H1 (cell line): Measurements from ENCODE around the gene SLC12A7. TPM values are rescaled to one million over a fixed set of nuclear protein-coding genes. Genes with fewer than 3 reads are reported as not detected.
A peak's percentile ranks its signal among the peaks of the same experiment; 100 is the strongest.

ENCODE experiments used
- CTCF ChIA-PET: fragments of 300-600 bp; sonication (Branson Sonifier 250); formaldehyde crosslinking; loops from one replicate; lab custom pipeline; 2021; ENCODE audit not compliant: partially characterized antibody; lab: Charles Lee
- POLR2A ChIA-PET: fragments of 300-600 bp; sonication (Branson Sonifier 250); formaldehyde crosslinking; loops from one replicate; lab custom pipeline; 2021; ENCODE audit warnings: inconsistent platforms; ENCODE audit not compliant: partially characterized antibody; lab: Charles Lee
- DNase-seq, 2 experiments: peaks; one replicate each; pipeline versions ENCODE4 v3.0.0 to v3.0.0-alpha.2; 2010 to 2022; ENCODE audit warnings: low spot score in 2 of 2, low read depth in 1 of 2, mixed read lengths in 1 of 2
- FAIRE-seq: peaks from 2 replicates; lab custom pipeline; 2011; peaks lifted over from hg19 to GRCh38; lab: Jason Lieb, UNC
- H2AFZ ChIP-seq: 2 replicates; pipeline ENCODE4 v1.8.1; 2012; ENCODE audit warnings: low read length, inconsistent platforms
- H2AK5ac ChIP-seq: 2 replicates; pipeline ENCODE4 v1.6.1; 2013; ENCODE audit warnings: low read depth, low read length
- H2BK120ac ChIP-seq: replicated peaks from 2 replicates; pipeline ENCODE3; 2013; ENCODE audit warnings: low read depth, low read length, inconsistent platforms
- H2BK12ac ChIP-seq: 2 replicates; pipeline ENCODE4 v1.6.1; 2013; ENCODE audit warnings: low read depth, low read length
- H2BK15ac ChIP-seq: 2 replicates; pipeline ENCODE4 v1.6.1; 2013; ENCODE audit warnings: low read length
- H2BK20ac ChIP-seq: 2 replicates; pipeline ENCODE4 v1.6.1; 2013; ENCODE audit warnings: low read length
- H2BK5ac ChIP-seq: 2 replicates; pipeline ENCODE4 v1.6.1; 2013; ENCODE audit warnings: low read depth, low read length
- H3K14ac ChIP-seq: 2 replicates; pipeline ENCODE4 v1.6.1; 2013; ENCODE audit warnings: inconsistent platforms; ENCODE audit not compliant: insufficient read length
- H3K18ac ChIP-seq: 2 replicates; pipeline ENCODE4 v1.6.1; 2013; ENCODE audit warnings: low read length; ENCODE audit errors: extremely low read depth
- H3K23ac ChIP-seq: 2 replicates; pipeline ENCODE4 v1.6.1; 2013; ENCODE audit warnings: inconsistent platforms; ENCODE audit not compliant: insufficient read length
- H3K23me2 ChIP-seq: 2 replicates; pipeline ENCODE4 v1.6.1; 2013; ENCODE audit warnings: low read depth, low read length
- H3K27ac ChIP-seq: 2 replicates; pipeline ENCODE4 v1.6.1; 2011; ENCODE audit warnings: low read depth, low read length, inconsistent platforms
- H3K27me3 ChIP-seq, 4 experiments: replicated peaks in 1 of 4; 1 replicate in 1 of 4; 2 replicates in 3 of 4; pipeline versions ENCODE4 v1.6.1 to v1.8.1; 2011 to 2013; ENCODE audit warnings: low read length in 3 of 4, mild to moderate bottlenecking in 3 of 4, inconsistent platforms in 2 of 4, mixed read lengths in 2 of 4, moderate library complexity in 1 of 4; ENCODE audit not compliant: control insufficient read depth in 3 of 4, insufficient read depth in 3 of 4; ENCODE audit errors: extremely low read depth in 1 of 4
- H3K36me3 ChIP-seq, 4 experiments: 2 replicates each; pipeline versions ENCODE4 v1.6.1 to v1.8.1; 2011 to 2013; ENCODE audit warnings: mild to moderate bottlenecking in 4 of 4, low read length in 3 of 4, moderate library complexity in 2 of 4, control low read depth in 1 of 4, inconsistent platforms in 1 of 4; ENCODE audit not compliant: insufficient read depth in 4 of 4, control insufficient read depth in 2 of 4
- H3K4ac ChIP-seq: replicated peaks from 2 replicates; pipeline ENCODE3; 2013; ENCODE audit warnings: low read length, low read depth, mixed read lengths, inconsistent platforms; ENCODE audit not compliant: insufficient read length
- H3K4me1 ChIP-seq, 4 experiments: replicated peaks in 1 of 4; 1 replicate in 1 of 4; 2 replicates in 3 of 4; pipeline versions ENCODE4 v1.6.1 to v1.8.1; 2011 to 2013; ENCODE audit warnings: low read length in 3 of 4, inconsistent platforms in 2 of 4, mixed read lengths in 1 of 4; ENCODE audit not compliant: insufficient read depth in 4 of 4, control insufficient read depth in 3 of 4
- H3K4me2 ChIP-seq, 2 experiments: 2 replicates each; pipeline versions ENCODE4 v1.6.1 to v1.8.1; 2011 to 2013; ENCODE audit warnings: low read depth in 2 of 2, low read length in 2 of 2, control low read depth in 1 of 2, inconsistent platforms in 1 of 2, mild to moderate bottlenecking in 1 of 2; ENCODE audit not compliant: insufficient read depth in 1 of 2
- H3K4me3 ChIP-seq, 4 experiments: fragments of 200-600, 300-600 bp in 1 of 4; sonication (generic), shearing (Covaris generic), sonication (Bioruptor Twin) in 1 of 4; 2 replicates each; pipeline versions ENCODE4 v1.5.1 to v1.8.1; 2011 to 2016; ENCODE audit warnings: low read length in 4 of 4, low read depth in 3 of 4, control low read depth in 2 of 4, inconsistent platforms in 2 of 4, mild to moderate bottlenecking in 2 of 4, mixed read lengths in 1 of 4, moderate library complexity in 1 of 4; ENCODE audit not compliant: insufficient read depth in 2 of 4; ENCODE audit errors: extremely low read depth in 1 of 4
- H3K56ac ChIP-seq: replicated peaks from 2 replicates; pipeline ENCODE3; 2013; ENCODE audit warnings: low read depth, mild to moderate bottlenecking, mixed read lengths, low read length, inconsistent platforms; ENCODE audit not compliant: insufficient read length
- H3K79me1 ChIP-seq: 2 replicates; pipeline ENCODE4 v1.6.1; 2013; ENCODE audit warnings: low read depth, low read length, control low read depth
- H3K79me2 ChIP-seq, 2 experiments: 2 replicates each; pipeline versions ENCODE4 v1.6.1 to v1.8.1; 2012 to 2013; ENCODE audit warnings: low read length in 2 of 2, mild to moderate bottlenecking in 2 of 2, inconsistent platforms in 1 of 2; ENCODE audit not compliant: insufficient read depth in 2 of 2, control insufficient read depth in 1 of 2
- H3K9ac ChIP-seq, 4 experiments: replicated peaks in 1 of 4; 1 replicate in 1 of 4; 2 replicates in 3 of 4; pipeline versions ENCODE4 v1.6.1 to v1.8.1; 2011 to 2013; ENCODE audit warnings: low read depth in 3 of 4, low read length in 3 of 4, control low read depth in 2 of 4, mild to moderate bottlenecking in 2 of 4, moderate library complexity in 2 of 4, inconsistent platforms in 1 of 4; ENCODE audit errors: extremely low read depth in 1 of 4
- H3K9me3 ChIP-seq, 2 experiments: 2 replicates each; pipeline versions ENCODE4 v1.6.1 to v1.8.1; 2012 to 2013; ENCODE audit warnings: mild to moderate bottlenecking in 2 of 2, moderate library complexity in 2 of 2, control low read depth in 1 of 2, inconsistent platforms in 1 of 2, low read depth in 1 of 2, low read length in 1 of 2, mixed read lengths in 1 of 2; ENCODE audit not compliant: insufficient read depth in 2 of 2
- H4K20me1 ChIP-seq, 2 experiments: replicated peaks in 1 of 2; 2 replicates each; pipeline versions ENCODE3 to v1.8.1; 2011 to 2013; ENCODE audit warnings: inconsistent platforms in 2 of 2, low read length in 2 of 2, mild to moderate bottlenecking in 1 of 2; ENCODE audit not compliant: insufficient read depth in 2 of 2, control insufficient read depth in 1 of 2
- H4K5ac ChIP-seq: 2 replicates; pipeline ENCODE4 v1.6.1; 2013; ENCODE audit warnings: low read length, low read depth, mixed read lengths, inconsistent platforms; ENCODE audit not compliant: insufficient read length
- H4K8ac ChIP-seq: 2 replicates; pipeline ENCODE4 v1.8.0; 2013; ENCODE audit warnings: mild to moderate bottlenecking, moderate library complexity, low read length, inconsistent platforms; ENCODE audit not compliant: insufficient read depth; ENCODE audit errors: extremely low read depth
- H4K91ac ChIP-seq: replicated peaks from 2 replicates; pipeline ENCODE3; 2013; ENCODE audit warnings: low read length, mixed read lengths, inconsistent platforms; ENCODE audit not compliant: insufficient read length
- HDAC6 ChIP-seq: IDR thresholded peaks from one replicate; pipeline ENCODE4 v1.7.1; 2012; ENCODE audit warnings: low read depth, mild to moderate bottlenecking, inconsistent platforms, low read length, moderate library complexity
- SIN3A ChIP-seq, 2 experiments: IDR thresholded peaks in 1 of 2; conservative IDR thresholded peaks in 1 of 2; 2 replicates each; pipeline ENCODE4 v1.6.1; 2011 to 2012; ENCODE audit warnings: low read length in 2 of 2, improper control_type of control experiment in 1 of 2, low read depth in 1 of 2, mild to moderate bottlenecking in 1 of 2
- SP1 ChIP-seq: IDR thresholded peaks from 2 replicates; pipeline ENCODE4 v1.6.1; 2011; ENCODE audit warnings: low read depth, low read length
- WGBS, 2 experiments: shearing (Covaris generic) in 1 of 2; methylation state at CpG; one replicate each; pipeline versions ENCODE4 v1.1.6 to v1.1.7; 2013 to 2015; ENCODE audit warnings: low lambda C conversion rate in 2 of 2, mixed read lengths in 2 of 2, inconsistent platforms in 1 of 2, low coverage in 1 of 2, missing lambda C conversion rate in 1 of 2; ENCODE audit not compliant: insufficient replicate concordance in 2 of 2, insufficient coverage in 1 of 2, insufficient read length in 1 of 2; ENCODE audit errors: extremely low coverage in 1 of 2, missing lambda C conversion rate in 1 of 2; 5-methylcytosine and 5-hydroxymethylcytosine counted together
- polyA plus RNA-seq, 7 experiments: library from polyadenylated mRNA; depleted of rRNA in 3 of 7; stranded (reverse) in 5 of 7; unstranded in 2 of 7; fragments of >200 nt in 5 of 7; fragments of 200-250 nt in 2 of 7; gene quantifications; 1 replicate in 5 of 7; 2 replicates in 1 of 7; 4 replicates in 1 of 7; pipeline versions ENCODE4 v1.2.1 to v1.2.3, GENCODE V29; 2011 to 2013; ENCODE audit warnings: missing spikeins in 2 of 7, mixed read lengths in 2 of 7
- total RNA-seq: library from RNA; stranded (reverse); fragmentation: NEBNext Ultra II Directional; extraction: Animal tissue kit (Norgen Biotek cat#: 25700); gene quantifications from 2 replicates; pipeline ENCODE4 v1.2.1, GENCODE V29; 2021

SLC12A7 gene
- total and polyA plus RNA-seq, 2 of the 8 experiments (the other 6 are each of a cell fraction or from before 2014, with no cell fraction given), result 23.5 to 39.7 TPM

- no peaks in the 10 kb centered on the region for H3K27me3 ChIP-seq
- H2AK5ac ChIP-seq, result no peak overlapping the region; the same call in 1 of the 2 replicates
- no peak overlapping the region for H4K8ac ChIP-seq
- H3K79me1 ChIP-seq, result no peaks in the 10 kb centered on the region
- H2BK12ac ChIP-seq, result no peak overlapping the region
- H3K79me2 ChIP-seq, result no peaks in the 10 kb centered on the region
- 97% methylated on average over 20 of the region's 20 CpGs; no CpG with 5 or more reads in 1 of the 2 experiments for WGBS, 2 experiments
- FAIRE-seq (no peak), DNase-seq (no peak)
- no peak overlapping the region for H3K27ac ChIP-seq
- H3K4me3 ChIP-seq, result no peak overlapping the region
- no peak overlapping the region for H3K4ac ChIP-seq
- H3K14ac ChIP-seq, result no peak overlapping the region
- ChIA-PET CTCF (interaction anchor here (1.3 to 1.7 kb wide), 4 partner anchors 10 to 109 kb away, joined by 3 to 5 read pairs (median 4); no protein-coding TSS in a partner anchor), POLR2A (interaction anchor here (1.2 to 1.4 kb wide), 2 partner anchors 11 to 15 kb away, joined by 3 to 4 read pairs; no protein-coding TSS in a partner anchor)
- TF ChIP-seq HDAC6, result no peak
- no peak for TF ChIP-seq SIN3A (conservative IDR thresholded peaks at IDR 0.05 in 1 of 2, IDR thresholded peaks at IDR 0.05 in 1 of 2; ENCODE audit: low read depth in 1 of 2, low read length in 2 of 2)
- TF ChIP-seq SP1, result no peak
- no peak overlapping the region; a peak in 1 of 7 replicates for H3K9ac ChIP-seq
- no peak overlapping the region for H2BK20ac ChIP-seq
- peaks cover 0 to 5% (median under 1%) of the 10 kb centered on the region in 4 experiments; a peak in 2 of 7 replicates for H3K4me1 ChIP-seq
- H3K9me3 ChIP-seq, result peaks cover 0 to 4% of the 10 kb centered on the region in 2 experiments; a peak in 1 of 4 replicates
- no peaks in the 10 kb centered on the region for H4K20me1 ChIP-seq
- no peak overlapping the region for H2AFZ ChIP-seq
- H2BK5ac ChIP-seq, result no peak overlapping the region
- no peak overlapping the region for H3K4me2 ChIP-seq
- H3K23ac ChIP-seq, result no peak overlapping the region
- H3K23me2 ChIP-seq, result no peaks in the 10 kb centered on the region
- H3K56ac ChIP-seq, result no peak overlapping the region
- H3K18ac ChIP-seq, result no peak overlapping the region
- no peak overlapping the region for H2BK120ac ChIP-seq
- H4K5ac ChIP-seq, result no peak overlapping the region
- H4K91ac ChIP-seq, result no peak overlapping the region
- H2BK15ac ChIP-seq, result 0 out of 2 replicates have a peak overlapping the region, but pooled peaks have one; percentile 72
- no peaks in the 10 kb centered on the region for H3K36me3 ChIP-seq
Observed at GRCh38 chr5:1127959-1128785, 16.3 kb upstream of the SLC12A7 start.
